Mesenchymal stem cell (in vitro differentiated cells and primary cell): ENCODE results near the gene C2CD2.
"Not testable (repeated sequence)": the region's sequence is repeated elsewhere in the genome, so short reads cannot be mapped to it uniquely, and the experiment has no call there.

Experiments used
- DNase-seq: peaks from one replicate; pipeline ENCODE4 v3.0.0-alpha.2; 2013
- H2AFZ ChIP-seq: one replicate; pipeline ENCODE4 v1.6.1; 2013; ENCODE audit warnings: low read depth, mild to moderate bottlenecking, control low read depth, inconsistent platforms, low read length, moderate library complexity
- H2AK5ac ChIP-seq: 2 replicates; pipeline ENCODE4 v1.6.1; 2013; ENCODE audit warnings: low read length, moderate library complexity, mild to moderate bottlenecking, inconsistent platforms; ENCODE audit not compliant: severe bottlenecking
- H2BK120ac ChIP-seq: one replicate; pipeline ENCODE4 v1.6.1; 2013; ENCODE audit warnings: low read depth, mild to moderate bottlenecking, inconsistent platforms, low read length, moderate library complexity
- H2BK12ac ChIP-seq, 2 experiments: one replicate each; pipeline ENCODE4 v1.6.1; 2013; ENCODE audit warnings: inconsistent platforms in 2 of 2, low read length in 2 of 2, mild to moderate bottlenecking in 2 of 2, moderate library complexity in 2 of 2, control low read depth in 1 of 2
- H2BK15ac ChIP-seq: one replicate; pipeline ENCODE4 v1.6.1; 2013; ENCODE audit warnings: mild to moderate bottlenecking, low read depth, inconsistent platforms; ENCODE audit not compliant: poor library complexity, severe bottlenecking
- H2BK5ac ChIP-seq: 2 replicates; pipeline ENCODE4 v1.6.1; 2013; ENCODE audit warnings: low read depth, mild to moderate bottlenecking, low read length, control low read depth, inconsistent platforms; ENCODE audit not compliant: poor library complexity, severe bottlenecking
- H3K14ac ChIP-seq, 2 experiments: one replicate each; pipeline ENCODE4 v1.6.1; 2013; ENCODE audit warnings: inconsistent platforms in 2 of 2, low read length in 2 of 2, control low read depth in 1 of 2, mild to moderate bottlenecking in 1 of 2, moderate library complexity in 1 of 2
- H3K18ac ChIP-seq, 2 experiments: one replicate each; pipeline ENCODE4 v1.6.1; 2013; ENCODE audit warnings: inconsistent platforms in 2 of 2, low read length in 2 of 2, control low read depth in 1 of 2, low read depth in 1 of 2, mild to moderate bottlenecking in 1 of 2
- H3K23ac ChIP-seq, 2 experiments: one replicate each; pipeline ENCODE4 v1.6.1; 2013; ENCODE audit warnings: inconsistent platforms in 2 of 2, low read length in 2 of 2, mild to moderate bottlenecking in 2 of 2, moderate library complexity in 2 of 2, control low read depth in 1 of 2
- H3K27ac ChIP-seq: 2 replicates; pipeline ENCODE4 v1.5.1; 2013; ENCODE audit warnings: mild to moderate bottlenecking, moderate library complexity, low read length, control low read depth, inconsistent platforms; ENCODE audit not compliant: poor library complexity, severe bottlenecking
- H3K27me3 ChIP-seq, 2 experiments: 2 replicates each; pipeline versions ENCODE4 v1.6.1 to v1.7.0; 2013; ENCODE audit warnings: low read length in 2 of 2, mild to moderate bottlenecking in 2 of 2, moderate library complexity in 2 of 2, control low read depth in 1 of 2, inconsistent platforms in 1 of 2; ENCODE audit not compliant: control insufficient read depth in 1 of 2, insufficient read depth in 1 of 2
- H3K36me3 ChIP-seq, 2 experiments: 2 replicates each; pipeline versions ENCODE4 v1.6.1 to v1.7.0; 2013; ENCODE audit warnings: low read length in 2 of 2, control low read depth in 1 of 2, inconsistent platforms in 1 of 2, low read depth in 1 of 2, mild to moderate bottlenecking in 1 of 2; ENCODE audit not compliant: insufficient read depth in 2 of 2, control insufficient read depth in 1 of 2
- H3K4ac ChIP-seq, 2 experiments: one replicate each; pipeline ENCODE4 v1.6.1; 2013; ENCODE audit warnings: inconsistent platforms in 2 of 2, low read length in 2 of 2, mild to moderate bottlenecking in 2 of 2, moderate library complexity in 2 of 2, control low read depth in 1 of 2, low read depth in 1 of 2
- H3K4me1 ChIP-seq: 2 replicates; pipeline ENCODE4 v1.6.1; 2013; ENCODE audit warnings: low read depth, low read length, control low read depth; ENCODE audit not compliant: control insufficient read depth, insufficient read depth
- H3K4me2 ChIP-seq: 2 replicates; pipeline ENCODE4 v1.6.1; 2013; ENCODE audit warnings: low read length, mild to moderate bottlenecking, inconsistent platforms; ENCODE audit not compliant: poor library complexity, severe bottlenecking
- H3K4me3 ChIP-seq, 2 experiments: 2 replicates each; pipeline versions ENCODE4 v1.5.1 to v1.7.0; 2013; ENCODE audit warnings: low read length in 2 of 2, mild to moderate bottlenecking in 2 of 2, control low read depth in 1 of 2, low read depth in 1 of 2; ENCODE audit not compliant: insufficient read depth in 1 of 2
- H3K79me1 ChIP-seq: replicated peaks from 2 replicates; pipeline ENCODE4 v1.6.1; 2013; ENCODE audit warnings: mild to moderate bottlenecking, control low read depth, low read length, inconsistent platforms; ENCODE audit not compliant: poor library complexity, severe bottlenecking
- H3K9ac ChIP-seq: 2 replicates; pipeline ENCODE4 v1.7.0; 2013; ENCODE audit warnings: mild to moderate bottlenecking, low read length, moderate library complexity
- H3K9me3 ChIP-seq: 2 replicates; pipeline ENCODE4 v1.7.0; 2013; ENCODE audit warnings: mild to moderate bottlenecking, low read length; ENCODE audit not compliant: control insufficient read depth
- H4K8ac ChIP-seq: one replicate; pipeline ENCODE4 v1.6.1; 2013; ENCODE audit warnings: inconsistent platforms, mild to moderate bottlenecking, low read length, moderate library complexity
- H4K91ac ChIP-seq: one replicate; pipeline ENCODE4 v1.6.1; 2013; ENCODE audit warnings: mild to moderate bottlenecking, low read length, inconsistent platforms
- WGBS: methylation state at CpG from one replicate; pipeline ENCODE4 v1.1.7; 2013; ENCODE audit warnings: mixed read lengths; 5-methylcytosine and 5-hydroxymethylcytosine counted together

Gene C2CD2

GRCh38 chr21:42000908-42001307 is 47.1 kb upstream of the C2CD2 start:
- Histone ChIP-seq H3K4ac (no peak overlapping the region), H3K9me3 (no peaks in the 10 kb centered on the region), H4K8ac (no peak overlapping the region), H3K4me3 (no peak overlapping the region), H3K79me1 (peaks cover 33% of the 10 kb centered on the region), H3K23ac (no peak overlapping the region), H3K27ac (no peak overlapping the region), H2BK120ac (no peak overlapping the region), H3K4me1 (peaks cover 7% of the 10 kb centered on the region), H3K14ac (no peak overlapping the region), H4K91ac (no peak overlapping the region), H3K18ac (no peak overlapping the region), H3K27me3 (no peaks in the 10 kb centered on the region), H2AK5ac (no peak overlapping the region), H3K9ac (no peak overlapping the region), H2AFZ (no peak overlapping the region), H2BK5ac (no peak overlapping the region), H3K4me2 (no peak overlapping the region), H2BK12ac (no peak overlapping the region), H2BK15ac (no peak overlapping the region), H3K36me3 (peaks cover 14 to 30% of the 10 kb centered on the region in 2 experiments)
- WGBS, result 92% methylated on average over 4 of the region's 4 CpGs
- no peak for DNase-seq

- H2BK12ac ChIP-seq, result no peak overlapping the region
- H3K18ac ChIP-seq, result no peak overlapping the region
- H2BK5ac ChIP-seq, result no peak overlapping the region
- H3K36me3 ChIP-seq, result peaks cover 21 to 39% of the 10 kb centered on the region in 2 experiments
- WGBS, result 89% methylated on average over 1 of the region's 1 CpG
- H3K14ac ChIP-seq, result no peak overlapping the region
- no peak overlapping the region for H4K91ac ChIP-seq
- H3K27me3 ChIP-seq, result no peaks in the 10 kb centered on the region
- DNase-seq, result no peak
- no peak overlapping the region for H3K4me2 ChIP-seq
- H4K8ac ChIP-seq, result no peak overlapping the region
- H2AK5ac ChIP-seq, result no peak overlapping the region
- no peak overlapping the region for H3K23ac ChIP-seq
- no peak overlapping the region for H3K4ac ChIP-seq
- H3K27ac ChIP-seq, result no peak overlapping the region
- H2AFZ ChIP-seq, result no peak overlapping the region
- H3K4me1 ChIP-seq, result peaks cover 4% of the 10 kb centered on the region
- H3K4me3 ChIP-seq, result no peak overlapping the region
- H2BK15ac ChIP-seq, result no peak overlapping the region
- no peaks in the 10 kb centered on the region for H3K9me3 ChIP-seq
- H3K9ac ChIP-seq, result no peak overlapping the region
- peaks cover 30% of the 10 kb centered on the region for H3K79me1 ChIP-seq
- H2BK120ac ChIP-seq, result no peak overlapping the region
Observed at GRCh38 chr21:41997657-41998056, 43.8 kb upstream of the C2CD2 start.

GRCh38 chr21:41995577-41995976 is 41.8 kb upstream of the C2CD2 start:
- Histone ChIP-seq H3K9me3 (no peaks in the 10 kb centered on the region), H3K23ac (no peak overlapping the region), H3K4me2 (no peak overlapping the region), H4K8ac (no peak overlapping the region), H3K27ac (no peak overlapping the region), H3K27me3 (no peaks in the 10 kb centered on the region), H2AFZ (no peak overlapping the region), H3K4ac (no peak overlapping the region), H2BK15ac (no peak overlapping the region), H4K91ac (no peak overlapping the region), H3K79me1 (peaks cover 23% of the 10 kb centered on the region), H3K18ac (no peak overlapping the region), H3K14ac (no peak overlapping the region), H2AK5ac (no peak overlapping the region), H3K4me3 (no peak overlapping the region), H2BK5ac (no peak overlapping the region), H3K9ac (no peak overlapping the region), H3K36me3 (peaks cover 37 to 45% of the 10 kb centered on the region in 2 experiments), H2BK12ac (no peak overlapping the region), H3K4me1 (no peaks in the 10 kb centered on the region), H2BK120ac (no peak overlapping the region)
- 99% methylated on average over 3 of the region's 3 CpGs for WGBS
- no peak for DNase-seq

GRCh38 chr21:41994613-41995012 is 40.8 kb upstream of the C2CD2 start:
- H3K4ac ChIP-seq, H3K9me3 ChIP-seq, H4K91ac ChIP-seq, H2BK15ac ChIP-seq, H3K18ac ChIP-seq, H2AK5ac ChIP-seq, H3K4me2 ChIP-seq, DNase-seq, H3K27ac ChIP-seq, H3K27me3 ChIP-seq, H2AFZ ChIP-seq, H2BK5ac ChIP-seq, H3K9ac ChIP-seq, H2BK12ac ChIP-seq, H4K8ac ChIP-seq, H3K4me3 ChIP-seq, H2BK120ac ChIP-seq, H3K4me1 ChIP-seq, H3K23ac ChIP-seq, H3K14ac ChIP-seq: not testable (repeated sequence)
- Histone ChIP-seq H3K79me1 (peaks cover 18% of the 10 kb centered on the region), H3K36me3 (peaks cover 37 to 46% of the 10 kb centered on the region in 2 experiments)
- WGBS, result 100% methylated on average over 1 of the region's 5 CpGs
